B cell (primary cell): ENCODE measurements around the gene ESD.

Source experiments
- EZH2 ChIP-seq: IDR thresholded peaks from 2 replicates; pipeline ENCODE4 v1.6.1; 2012; ENCODE audit warnings: borderline replicate concordance, low read depth, mild to moderate bottlenecking, moderate library complexity, low read length; ENCODE audit not compliant: insufficient read depth, poor library complexity, severe bottlenecking
- TF ChIP-seq, protein P1 (sequence below): fragments of 200-600 bp; IDR thresholded peaks from one replicate; pipeline ENCODE4 v1.8.0; 2022; ENCODE audit warnings: antibody characterized with exemption, mild to moderate bottlenecking

DNA sequence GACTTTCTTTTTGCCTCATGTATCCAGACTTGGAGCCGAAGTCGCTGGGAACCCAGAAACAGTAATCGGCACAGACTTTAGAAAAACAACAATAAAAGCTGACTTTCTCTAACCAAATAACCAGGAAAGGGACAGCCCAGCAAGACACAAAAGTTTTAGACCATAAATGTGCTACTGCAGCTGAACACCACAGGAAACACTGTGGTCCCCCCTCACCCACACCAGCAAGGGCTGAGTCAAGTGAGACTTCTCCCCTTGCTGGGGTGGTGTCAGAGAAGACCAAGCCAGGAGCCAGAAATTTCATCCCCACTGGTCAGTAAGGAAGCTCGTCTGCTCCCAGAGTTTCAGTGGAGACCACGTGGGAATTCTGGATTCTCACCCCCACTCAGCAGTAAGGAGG lies 70.6 kb downstream of the ESD start:
- TF ChIP-seq, protein P1, sequence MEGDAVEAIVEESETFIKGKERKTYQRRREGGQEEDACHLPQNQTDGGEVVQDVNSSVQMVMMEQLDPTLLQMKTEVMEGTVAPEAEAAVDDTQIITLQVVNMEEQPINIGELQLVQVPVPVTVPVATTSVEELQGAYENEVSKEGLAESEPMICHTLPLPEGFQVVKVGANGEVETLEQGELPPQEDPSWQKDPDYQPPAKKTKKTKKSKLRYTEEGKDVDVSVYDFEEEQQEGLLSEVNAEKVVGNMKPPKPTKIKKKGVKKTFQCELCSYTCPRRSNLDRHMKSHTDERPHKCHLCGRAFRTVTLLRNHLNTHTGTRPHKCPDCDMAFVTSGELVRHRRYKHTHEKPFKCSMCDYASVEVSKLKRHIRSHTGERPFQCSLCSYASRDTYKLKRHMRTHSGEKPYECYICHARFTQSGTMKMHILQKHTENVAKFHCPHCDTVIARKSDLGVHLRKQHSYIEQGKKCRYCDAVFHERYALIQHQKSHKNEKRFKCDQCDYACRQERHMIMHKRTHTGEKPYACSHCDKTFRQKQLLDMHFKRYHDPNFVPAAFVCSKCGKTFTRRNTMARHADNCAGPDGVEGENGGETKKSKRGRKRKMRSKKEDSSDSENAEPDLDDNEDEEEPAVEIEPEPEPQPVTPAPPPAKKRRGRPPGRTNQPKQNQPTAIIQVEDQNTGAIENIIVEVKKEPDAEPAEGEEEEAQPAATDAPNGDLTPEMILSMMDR, result no peak
- no peak for TF ChIP-seq EZH2
